Fibroblast of skin of back (primary cell): Measurements from ENCODE around the gene MIB2. TPM values are rescaled to one million over a fixed set of nuclear protein-coding genes. Genes with fewer than 3 reads are reported as not detected.
"Not testable (repeated sequence)": the region's sequence is repeated elsewhere in the genome, so short reads cannot be mapped to it uniquely, and the experiment has no call there.

Source experiments
- DNase-seq: peaks from one replicate; pipeline ENCODE4 v3.0.0-alpha.2; 2013
- polyA plus RNA-seq, 2 experiments: library from polyadenylated mRNA; unstranded; fragments of 120-200 nt; gene quantifications; one replicate each; pipeline ENCODE4 v1.2.1, GENCODE V29; 2013; ENCODE audit not compliant: insufficient read length in 2 of 2

MIB2 gene
- polyA plus RNA-seq (2013, experiment 1 of 2; ENCODE audit: insufficient read length) = 32.8 TPM
- polyA plus RNA-seq (2013, experiment 2 of 2; ENCODE audit: insufficient read length) = 39.2 TPM

GRCh38 chr1:1615256-1616044 is at the start of gene MIB2:
Gene MIB2, plus strand, starts transcription at chr1:1615500. Its CDS starts 7,953 bp downstream, at chr1:1623453.
- DNase-seq = peak; percentile 95

DNA sequence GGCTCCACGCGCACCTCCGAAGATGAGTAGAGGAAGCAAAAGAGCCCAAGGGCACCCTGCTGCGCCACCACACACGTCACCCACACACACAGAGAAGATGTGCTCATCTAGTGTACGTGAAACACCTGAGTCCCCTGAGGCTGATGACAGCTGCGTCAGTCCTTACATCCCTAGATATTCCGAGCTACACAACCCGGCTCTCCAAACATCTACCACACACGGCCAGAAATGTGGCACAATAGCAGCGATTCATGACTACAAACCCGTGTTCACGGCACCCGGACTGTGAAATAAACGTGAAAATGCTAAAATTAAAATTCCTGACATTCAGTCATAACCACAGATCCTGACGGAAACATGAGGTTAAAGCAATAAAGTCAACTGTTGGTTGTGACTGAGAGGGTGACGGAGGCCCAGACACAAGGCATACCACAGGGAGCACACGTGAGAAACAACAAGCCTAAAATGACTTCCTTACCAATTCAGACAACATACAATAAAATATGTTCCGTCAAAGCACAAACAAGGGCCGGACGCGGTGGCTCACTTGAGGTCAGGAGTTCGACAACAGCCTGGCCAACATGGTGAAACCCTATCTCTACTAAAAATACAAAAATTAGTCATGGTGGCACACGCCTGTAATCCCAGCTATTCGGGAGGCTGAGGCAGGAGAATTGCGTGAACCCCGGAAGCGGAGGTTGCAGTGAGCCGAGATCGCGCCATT is 48.0 kb upstream of the MIB2 start:
- no peak for DNase-seq

DNA sequence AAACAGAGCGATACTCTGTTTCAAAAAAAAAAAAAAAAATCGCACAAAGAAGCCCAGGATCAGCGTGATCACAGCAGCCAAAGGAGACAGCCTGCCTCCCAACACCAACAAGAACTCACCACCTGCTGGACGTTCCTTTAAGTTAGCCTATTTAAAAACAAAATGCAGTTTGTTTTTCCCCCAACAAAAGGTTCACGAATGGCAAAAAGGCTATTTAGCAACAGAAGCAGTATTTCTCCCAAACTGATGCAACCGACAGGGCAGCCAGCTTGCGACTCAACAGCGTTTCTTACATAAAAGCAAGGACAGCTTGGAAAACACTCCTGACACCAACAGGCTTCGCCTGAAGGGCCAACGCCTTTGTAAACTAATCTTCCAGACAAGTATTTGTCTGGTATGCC is 47.4 kb upstream of the MIB2 start:
- no peak for DNase-seq

DNA sequence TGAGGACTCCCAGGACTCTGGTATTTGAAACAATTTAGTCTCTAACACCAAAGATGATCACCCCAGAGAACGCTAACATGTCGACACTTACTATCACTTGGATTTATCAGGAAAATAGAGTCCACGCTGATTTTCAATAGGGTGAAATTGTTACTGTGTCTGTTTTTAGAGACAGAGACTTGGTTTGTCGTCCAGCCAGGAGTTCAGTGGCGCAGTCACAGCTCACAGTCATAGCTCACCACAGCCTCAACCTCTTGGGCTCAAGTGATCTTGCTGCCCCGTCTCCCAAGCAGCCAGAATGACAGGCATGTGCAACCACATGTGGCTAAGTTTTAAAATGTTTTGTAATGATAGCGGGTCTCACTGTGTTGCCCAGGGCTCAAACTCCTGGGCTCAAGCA is 46.0 kb upstream of the MIB2 start:
- DNase-seq = no peak

GRCh38 chr1:1573843-1574720 is 41.2 kb upstream of the MIB2 start:
- DNase-seq = peak; percentile 69

DNA sequence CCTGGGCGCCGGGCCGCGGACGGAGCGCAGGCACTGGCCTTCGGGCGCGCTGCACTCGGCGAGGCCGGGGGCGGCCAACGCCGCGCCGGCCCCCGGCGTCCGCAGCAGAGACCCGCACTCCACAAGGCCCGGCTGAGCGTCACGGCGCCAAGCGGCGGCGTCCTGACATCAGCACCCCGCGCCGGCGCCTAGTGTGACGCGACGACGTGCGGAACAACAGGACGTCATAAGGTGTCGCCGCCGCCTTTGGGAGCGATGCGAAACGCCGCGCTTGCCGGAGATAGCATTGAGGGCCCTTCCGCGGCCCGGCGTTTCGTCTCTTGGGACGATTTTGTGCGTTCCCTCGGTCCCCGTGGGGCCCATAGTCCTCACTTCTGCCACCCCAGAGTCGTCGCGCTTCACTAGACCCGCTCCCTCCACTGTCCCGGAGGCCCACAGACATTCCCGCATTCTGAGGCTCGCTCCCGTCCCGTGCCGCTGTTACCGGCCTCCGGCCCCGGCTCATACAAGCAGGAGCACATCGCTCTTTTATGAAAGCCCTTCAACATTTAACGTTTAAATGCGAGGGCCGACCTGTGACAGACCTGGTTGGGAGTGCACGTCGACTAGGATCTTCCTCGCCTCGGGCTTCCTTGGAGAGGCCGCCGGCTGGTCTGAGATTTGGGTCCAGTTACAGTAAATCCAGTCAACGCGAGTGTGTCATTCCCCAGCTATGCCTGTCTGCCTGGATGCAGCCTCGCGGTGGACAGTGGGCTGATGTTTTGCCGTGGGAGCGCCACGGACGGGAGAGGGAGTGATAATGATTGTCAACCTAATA is 40.4 kb upstream of the MIB2 start, which contains the start of gene SSU72:
Gene SSU72 (minus strand): TSS at position 143 of the 817 bp plus-strand sequence. CDS start 306 bp downstream, outside the sequence.
- DNase-seq = peak; percentile 92

- no peak for DNase-seq
Measured at GRCh38 chr1:1577367-1578011, 37.8 kb upstream of the MIB2 start.

DNA sequence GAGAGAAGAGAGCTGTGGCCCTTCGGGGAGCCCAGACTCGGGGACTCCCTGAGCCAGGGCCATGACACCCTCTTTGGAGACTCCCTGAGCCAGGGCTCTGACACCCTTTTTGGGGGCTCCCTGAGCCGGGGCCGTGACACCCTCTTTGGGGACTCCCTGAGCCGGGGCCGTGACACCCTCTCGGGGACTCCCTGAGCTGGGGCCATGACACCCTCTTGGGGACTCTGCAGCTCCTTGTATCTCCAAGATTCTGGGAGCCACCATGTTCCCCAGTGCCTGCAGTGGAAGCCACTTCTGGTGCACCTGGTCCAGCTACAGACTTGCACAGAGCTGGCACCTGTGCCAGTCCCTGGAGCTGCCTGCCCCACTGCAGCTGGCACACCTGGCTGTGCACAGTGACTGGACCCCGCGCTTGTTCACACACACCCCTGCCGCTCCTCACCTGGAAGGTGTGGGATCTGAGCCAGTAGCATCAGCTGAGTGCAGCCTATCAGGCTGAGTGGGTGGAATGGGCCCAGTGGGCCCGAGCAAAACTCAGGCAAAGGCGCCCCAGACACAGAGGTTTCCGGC is 36.8 kb upstream of the MIB2 start:
- no peak for DNase-seq

DNA sequence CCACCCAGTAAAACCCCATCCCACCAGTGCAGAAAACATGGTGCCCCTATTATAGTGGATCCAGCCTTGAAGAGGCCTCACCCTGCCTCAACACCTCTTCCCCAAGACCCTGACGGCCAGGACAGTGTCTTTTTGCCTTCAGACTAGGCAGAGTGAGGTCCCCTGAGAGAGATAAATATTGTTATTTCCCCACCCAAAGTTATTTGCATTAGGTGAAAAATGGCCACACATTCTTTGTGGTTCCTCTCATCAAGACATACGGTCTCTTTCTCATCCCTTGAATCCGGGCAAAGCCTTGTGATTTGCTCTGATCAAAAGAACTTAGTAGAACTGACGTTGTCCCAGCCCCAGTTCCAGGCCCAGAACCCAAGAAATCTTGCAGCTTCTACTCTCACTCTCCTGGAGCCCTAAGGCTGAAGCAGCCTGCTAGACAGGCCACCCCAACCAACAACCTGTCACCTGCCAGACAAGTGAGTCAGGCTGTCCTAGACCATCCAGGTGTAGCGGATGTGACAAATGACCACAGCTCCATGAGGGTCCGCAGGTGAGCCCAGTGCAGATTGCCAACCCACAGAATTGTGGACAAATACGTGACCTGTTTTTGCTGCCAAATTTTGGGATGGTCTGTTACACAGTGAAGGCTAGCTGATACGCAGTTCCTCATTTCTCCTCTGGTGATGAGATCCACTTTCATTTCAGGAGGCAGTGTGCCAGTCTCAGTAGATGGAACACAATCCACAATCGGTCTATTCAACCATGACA is 32.5 kb upstream of the MIB2 start:
- DNase-seq = no peak

DNA sequence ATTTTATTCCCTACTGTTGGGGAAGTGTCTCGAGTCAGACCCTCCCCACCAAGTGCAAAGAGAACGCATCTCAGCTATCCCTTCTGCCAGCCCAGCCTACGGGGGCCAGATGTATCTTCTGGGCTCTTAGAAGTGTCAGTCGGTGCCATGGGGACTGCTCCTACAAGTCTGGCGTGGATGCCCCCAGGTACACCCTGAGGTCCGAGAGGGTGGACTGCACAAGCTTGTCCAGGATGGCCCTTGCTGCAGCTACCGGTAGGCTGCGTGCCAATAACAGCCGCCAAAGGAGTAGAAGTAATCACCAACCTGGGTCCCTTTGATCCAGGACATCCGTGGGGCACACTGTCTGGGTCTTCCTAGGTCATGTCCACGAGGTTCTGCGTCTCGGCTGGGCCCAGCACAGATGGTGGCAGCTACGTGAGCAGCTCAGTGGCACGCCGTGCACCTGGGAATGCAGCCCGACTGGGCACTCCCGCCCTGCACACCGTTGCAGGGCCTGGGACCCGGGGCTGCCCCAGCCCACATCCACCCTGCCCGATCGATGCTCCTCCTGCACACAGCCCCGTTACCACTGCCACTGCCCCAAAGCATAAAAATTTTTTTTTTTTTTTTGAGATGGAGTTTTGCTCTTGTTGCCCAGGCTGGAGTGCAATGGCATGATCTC is 31.8 kb upstream of the MIB2 start:
- DNase-seq = no peak

DNA sequence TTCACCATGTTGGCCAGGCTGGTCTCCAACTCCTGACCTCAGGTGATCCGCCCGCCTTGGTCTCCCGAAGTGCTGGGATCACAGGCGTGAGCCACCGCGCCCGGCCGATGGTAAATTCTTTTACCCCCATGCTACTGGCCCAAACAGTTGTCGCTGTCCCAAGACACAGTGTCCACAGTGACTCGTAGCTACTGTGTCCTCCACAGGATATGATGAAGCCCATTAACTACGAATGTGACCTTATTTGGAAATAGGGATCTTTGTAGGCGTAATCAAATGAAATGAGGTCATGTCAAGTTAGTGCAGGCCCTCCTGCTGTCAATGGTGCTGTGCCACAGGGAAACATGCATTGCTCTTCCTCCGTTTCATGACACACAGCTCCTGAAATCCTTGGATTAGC is 23.8 kb upstream of the MIB2 start:
- peak; percentile 79 for DNase-seq

DNA sequence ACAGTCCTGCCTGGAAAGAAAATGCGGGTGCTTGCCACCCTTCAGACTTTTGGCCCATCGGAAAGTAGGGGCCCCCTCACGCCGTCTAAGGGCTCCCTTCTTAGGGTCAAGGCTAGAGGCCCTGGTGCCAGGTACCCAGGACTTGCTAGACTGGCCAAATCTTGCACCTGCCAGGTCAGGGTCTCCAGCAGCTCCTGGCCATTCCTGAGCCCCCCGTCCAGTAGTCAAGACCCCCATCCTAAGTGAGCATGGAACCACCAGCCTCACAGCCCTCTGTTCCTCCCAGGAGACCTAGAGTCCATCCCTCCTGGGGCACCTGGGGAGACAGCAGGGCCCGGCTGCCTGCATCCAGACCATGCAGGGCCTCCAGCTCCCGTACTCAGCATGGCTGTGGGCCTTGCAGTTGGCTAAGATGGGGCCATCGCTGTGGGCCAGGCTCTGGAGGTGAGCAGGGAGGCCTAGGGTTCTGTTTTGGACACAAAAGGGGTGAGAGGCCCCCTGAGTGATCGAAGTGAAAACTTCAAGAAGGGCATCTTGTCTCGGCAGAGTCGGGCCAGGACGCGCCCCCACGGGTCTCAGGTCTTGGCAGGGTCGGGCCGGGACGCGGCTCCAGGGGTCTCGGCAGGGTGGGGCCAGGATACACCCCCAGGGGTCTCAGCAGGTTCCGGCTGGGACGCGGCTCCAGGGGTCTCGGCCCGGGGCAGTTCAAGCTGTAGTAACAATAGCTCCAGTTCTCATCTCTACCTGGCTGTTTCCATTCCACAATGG is 21.3 kb upstream of the MIB2 start:
- DNase-seq = no peak

DNA sequence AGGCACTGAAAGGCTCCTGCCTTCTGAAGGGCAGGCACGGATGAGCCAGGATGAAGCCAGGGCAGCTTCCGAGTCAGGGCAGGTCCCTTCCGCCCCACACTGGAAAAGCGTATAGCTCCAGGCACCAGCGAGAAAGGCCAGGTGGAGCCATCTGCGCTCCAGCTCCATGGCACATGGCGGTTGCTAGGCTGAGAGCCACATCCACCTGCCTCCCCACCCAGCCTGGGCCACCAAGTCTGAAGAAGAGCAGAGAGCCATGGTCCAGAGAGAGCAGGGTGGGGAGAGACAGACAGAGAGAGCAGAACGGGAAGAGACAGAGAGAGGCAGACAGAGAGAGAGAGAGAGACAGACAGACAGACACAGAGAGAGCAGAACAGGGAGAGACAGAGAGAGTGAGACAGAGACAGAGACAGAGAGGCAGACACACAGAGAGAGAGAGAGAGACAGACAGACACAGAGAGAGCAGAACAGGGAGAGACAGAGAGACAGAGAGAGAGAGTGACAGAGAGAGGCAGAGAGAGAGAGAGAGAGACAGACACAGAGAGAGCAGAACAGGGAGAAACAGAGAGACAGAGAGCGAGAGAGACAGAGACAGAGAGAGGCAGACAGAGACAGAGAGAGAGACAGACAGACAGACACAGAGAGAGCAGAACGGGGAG is 20.6 kb upstream of the MIB2 start:
- no peak for DNase-seq

GRCh38 chr1:1595341-1595740 is 20.0 kb upstream of the MIB2 start:
- not testable (repeated sequence) for DNase-seq

- DNase-seq = no peak
Measured at GRCh38 chr1:1596493-1597274, 18.6 kb upstream of the MIB2 start.

DNA sequence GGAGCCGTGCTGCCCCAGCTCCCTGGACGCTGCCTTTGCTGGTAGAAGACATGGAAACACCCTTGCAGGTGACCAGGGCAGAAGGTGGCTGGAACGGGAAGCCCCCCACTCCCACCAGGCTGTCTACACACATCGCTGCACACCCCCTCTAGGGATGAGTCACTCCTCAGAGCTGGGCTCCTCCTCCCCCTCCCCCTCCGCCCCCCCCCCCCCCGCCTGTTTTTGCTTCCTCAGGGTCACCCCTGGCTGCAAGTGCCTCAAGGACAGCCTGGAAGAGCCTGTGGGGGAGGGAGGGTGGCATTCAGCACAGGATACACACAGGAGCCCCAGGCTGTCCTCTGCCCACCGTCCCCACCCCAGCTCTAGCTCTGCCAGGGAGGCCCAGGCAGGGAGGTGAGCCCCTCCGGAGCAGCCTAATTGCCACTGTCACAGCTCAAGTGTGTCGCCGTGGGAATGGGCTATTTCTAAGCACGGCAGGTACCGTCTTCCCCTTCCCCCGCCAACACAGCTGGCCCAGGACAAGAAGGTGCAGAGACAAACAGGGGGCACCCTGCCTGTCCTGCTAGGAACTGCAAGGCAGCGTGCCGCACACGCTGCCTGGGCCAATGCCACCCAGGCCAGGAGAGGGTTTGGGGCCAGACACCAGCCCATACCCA is 17.9 kb upstream of the MIB2 start:
- DNase-seq = peak; percentile 23
